HepG2 (cell line): ENCODE measurements around the gene CA7. TPM values are rescaled to one million over a fixed set of nuclear protein-coding genes. Genes with fewer than 3 reads are reported as not detected.

Source experiments
- ATAC-seq: fragments of 200-7000 bp; cut with Tn5 transposase; 3 replicates; pipeline ENCODE4 v1.9.1; 2020; ENCODE audit warnings: mild to moderate bottlenecking, moderate library complexity
- BruUV-seq: library from RNA; stranded (reverse); fragments of 400-500 nt; replicated peaks from 2 replicates; lab custom pipeline; 2021; lab: Mats Ljungman, UMichigan
- CTCF ChIA-PET: fragments of 300-600 bp; formaldehyde crosslinking; extraction: SDS; loops from one replicate; lab custom pipeline; 2021; ENCODE audit warnings: low total read pairs, inconsistent platforms, low intra/inter-chr PET ratio; lab: Yijun Ruan, JAX
- POLR2A ChIA-PET: fragments of 350-600 bp; sonication (Branson Sonifier 250); formaldehyde crosslinking; loops from one replicate; lab custom pipeline; 2020; ENCODE audit warnings: antibody characterized with exemption, inconsistent platforms; lab: Yijun Ruan, JAX
- DNase-seq: peaks from one replicate; pipeline ENCODE4 v3.0.0-alpha.2; 2015; ENCODE audit warnings: low spot score
- FAIRE-seq: peaks from 3 replicates; lab custom pipeline; 2011; peaks lifted over from hg19 to GRCh38; lab: Jason Lieb, UNC
- H2AFZ ChIP-seq: one replicate; pipeline ENCODE4 v1.6.1; 2011; ENCODE audit warnings: low read length, inconsistent platforms
- H3K27ac ChIP-seq: fragments of 300-600 bp; 3 replicates; pipeline ENCODE4 v1.8.0; 2011; ENCODE audit warnings: mixed run types, mild to moderate bottlenecking, mixed read lengths, low read length, inconsistent platforms; ENCODE audit not compliant: insufficient read depth; ENCODE audit errors: extremely low read length
- H3K27me3 ChIP-seq, 2 experiments: fragments of 200-600 bp in 1 of 2; 2 replicates in 1 of 2; 3 replicates in 1 of 2; pipeline versions ENCODE4 v1.6.0 to v1.8.0; 2011; ENCODE audit warnings: low read length in 2 of 2, mild to moderate bottlenecking in 2 of 2, moderate library complexity in 2 of 2, inconsistent platforms in 1 of 2; ENCODE audit not compliant: insufficient read depth in 2 of 2, control insufficient read depth in 1 of 2
- H3K36me3 ChIP-seq, 2 experiments: fragments of 200-600 bp in 1 of 2; replicated peaks in 1 of 2; 2 replicates in 1 of 2; 3 replicates in 1 of 2; pipeline versions ENCODE4 v1.5.1 to v1.8.0; 2011; ENCODE audit warnings: low read length in 2 of 2, inconsistent platforms in 1 of 2; ENCODE audit not compliant: insufficient read depth in 2 of 2, control insufficient read depth in 1 of 2
- H3K4me1 ChIP-seq: 2 replicates; pipeline ENCODE4 v1.5.1; 2012; ENCODE audit warnings: low read length, inconsistent platforms; ENCODE audit not compliant: insufficient read depth
- H3K4me2 ChIP-seq: 2 replicates; pipeline ENCODE4 v1.6.0; 2011; ENCODE audit warnings: low read depth, low read length, inconsistent platforms
- H3K4me3 ChIP-seq, 3 experiments: fragments of 200-600 bp in 1 of 3; sonication (generic), shearing (Covaris generic) in 1 of 3; replicated peaks in 1 of 3; 2 replicates each; pipeline ENCODE4 v1.5.1; 2011 to 2016; ENCODE audit warnings: low read length in 3 of 3, inconsistent platforms in 2 of 3, low read depth in 2 of 3, mild to moderate bottlenecking in 2 of 3, control low read depth in 1 of 3, mixed read lengths in 1 of 3; ENCODE audit not compliant: insufficient read depth in 1 of 3
- H3K79me2 ChIP-seq: one replicate; pipeline ENCODE4 v1.6.1; 2011; ENCODE audit warnings: low read length, inconsistent platforms; ENCODE audit not compliant: insufficient read depth
- H3K9ac ChIP-seq: 2 replicates; pipeline ENCODE4 v1.6.0; 2011; ENCODE audit warnings: mild to moderate bottlenecking, low read depth, low read length, inconsistent platforms; ENCODE audit not compliant: insufficient read depth
- H3K9me3 ChIP-seq: 2 replicates; pipeline ENCODE4 v1.5.1; 2012; ENCODE audit warnings: mild to moderate bottlenecking, low read length
- H4K20me1 ChIP-seq: 2 replicates; pipeline ENCODE4 v1.6.0; 2011; ENCODE audit warnings: inconsistent platforms, mild to moderate bottlenecking, low read length, moderate library complexity; ENCODE audit not compliant: insufficient read depth
- AGO1 ChIP-seq: fragments of 200-400 bp; formaldehyde crosslinking; IDR thresholded peaks from 2 replicates; pipeline ENCODE4 v1.6.1; 2017; ENCODE audit warnings: mild to moderate bottlenecking, low read depth, low read length, moderate library complexity; ENCODE audit not compliant: poor library complexity, severe bottlenecking
- CC2D1A ChIP-seq: sonication (generic); formaldehyde crosslinking; IDR thresholded peaks from 2 replicates; pipeline ENCODE4 v1.8.1; 2023; ENCODE audit warnings: mild to moderate bottlenecking, missing genetic modification reagents
- ETV6 ChIP-seq: sonication (generic); formaldehyde crosslinking; conservative IDR thresholded peaks from 2 replicates; pipeline ENCODE4 v1.4.0; 2020; ENCODE audit warnings: missing genetic modification reagents
- FOXP1 ChIP-seq, 2 experiments: fragments of 450-650 bp in 1 of 2; IDR thresholded peaks; 2 replicates each; pipeline ENCODE4 v1.6.1; 2017 to 2018; ENCODE audit warnings: antibody characterized with exemption in 1 of 2
- HMGXB4 ChIP-seq, 2 experiments: sonication (generic) in 1 of 2; formaldehyde crosslinking in 1 of 2; IDR thresholded peaks; 2 replicates each; pipeline versions ENCODE4 v1.4.0 to v1.6.1; 2018 to 2020; ENCODE audit warnings: missing genetic modification reagents in 2 of 2, borderline replicate concordance in 1 of 2, low read depth in 1 of 2, mild to moderate bottlenecking in 1 of 2, missing biosample characterization in 1 of 2
- HNF4A ChIP-seq: sonication (generic); formaldehyde crosslinking; IDR thresholded peaks from 2 replicates; pipeline ENCODE4 v1.4.0; 2020; ENCODE audit warnings: missing genetic modification reagents
- HNRNPL ChIP-seq: fragments of 200-400 bp; formaldehyde crosslinking; IDR thresholded peaks from 2 replicates; pipeline ENCODE4 v1.6.1; 2017; ENCODE audit warnings: mild to moderate bottlenecking, low read depth, low read length
- HOXA5 ChIP-seq: sonication (generic); formaldehyde crosslinking; IDR thresholded peaks from 2 replicates; pipeline ENCODE4 v1.4.0; 2020; ENCODE audit warnings: missing genetic modification reagents
- NFRKB ChIP-seq: fragments of 450-650 bp; IDR thresholded peaks from 2 replicates; pipeline ENCODE4 v1.6.1; 2017
- RBM39 ChIP-seq: fragments of 200-400 bp; formaldehyde crosslinking; IDR thresholded peaks from one replicate; pipeline ENCODE4 v1.6.1; 2018; ENCODE audit warnings: antibody characterized with exemption, mild to moderate bottlenecking, low read depth, low read length; ENCODE audit not compliant: poor library complexity, severe bottlenecking
- REL ChIP-seq: sonication (generic); formaldehyde crosslinking; conservative IDR thresholded peaks from 2 replicates; pipeline ENCODE4 v1.8.0; 2022; ENCODE audit warnings: mild to moderate bottlenecking, missing genetic modification reagents, moderate library complexity
- TCF12 ChIP-seq, 2 experiments: fragments of 450-650 bp in 1 of 2; sonication (generic) in 1 of 2; formaldehyde crosslinking in 1 of 2; IDR thresholded peaks; 2 replicates each; pipeline versions ENCODE4 v1.6.1 to v1.8.0; 2017 to 2022; ENCODE audit warnings: antibody characterized with exemption in 1 of 2, mild to moderate bottlenecking in 1 of 2, missing genetic modification reagents in 1 of 2, moderate library complexity in 1 of 2
- ZBTB14 ChIP-seq: sonication (generic); formaldehyde crosslinking; IDR thresholded peaks from 2 replicates; pipeline ENCODE4 v1.4.0; 2020; ENCODE audit warnings: missing genetic modification reagents
- ZBTB33 ChIP-seq: sonication (generic); formaldehyde crosslinking; IDR thresholded peaks from 2 replicates; pipeline ENCODE4 v1.4.0; 2020; ENCODE audit warnings: missing genetic modification reagents
- ZNF235 ChIP-seq: sonication (generic); formaldehyde crosslinking; IDR thresholded peaks from 2 replicates; pipeline ENCODE4 v1.8.1; 2023; ENCODE audit warnings: mild to moderate bottlenecking, missing genetic modification reagents, borderline replicate concordance
- ZNF256 ChIP-seq: sonication (generic); formaldehyde crosslinking; conservative IDR thresholded peaks from 2 replicates; pipeline ENCODE4 v1.4.0; 2020; ENCODE audit warnings: missing genetic modification reagents
- ZNF264 ChIP-seq: sonication (generic); formaldehyde crosslinking; IDR thresholded peaks from 2 replicates; pipeline ENCODE4 v1.4.0; 2020; ENCODE audit warnings: missing genetic modification reagents
- ZNF343 ChIP-seq: sonication (generic); formaldehyde crosslinking; IDR thresholded peaks from 2 replicates; pipeline ENCODE4 v1.4.0; 2020; ENCODE audit warnings: mild to moderate bottlenecking, missing genetic modification reagents
- ZNF431 ChIP-seq: sonication (generic); formaldehyde crosslinking; IDR thresholded peaks from 2 replicates; pipeline ENCODE4 v1.9.0; 2022; ENCODE audit warnings: missing genetic modification reagents, low read depth, mild to moderate bottlenecking, borderline replicate concordance
- WGBS: methylation state at CpG from one replicate; pipeline ENCODE4 v1.1.6; 2017; ENCODE audit warnings: low lambda C conversion rate; 5-methylcytosine and 5-hydroxymethylcytosine counted together
- in situ Hi-C: cut with HindIII; loops from 2 replicates; pipeline ENCODE4 v1.10.0; 2017; ENCODE audit warnings: low pct_unique_long_range_greater_than_20kb; ENCODE audit not compliant: extremely low pct_ligation_motif_present
- intact Hi-C: fragments of 100-400 bp; cut with micrococcal nuclease; formaldehyde crosslinking; loops from one replicate; pipeline ENCODE4 v1.10.0; 2022; ENCODE audit not compliant: unreplicated experiment
- polyA plus RNA-seq, 8 experiments: library from polyadenylated mRNA; depleted of rRNA in 3 of 8; stranded (reverse) in 7 of 8; unstranded in 1 of 8; fragments of >200 nt; fragmentation: Illumina TruSeq in 4 of 8; extraction: Trizol in 4 of 8; gene quantifications; 2 replicates each; pipeline versions ENCODE4 v1.2.1 to v1.2.3, GENCODE V29; 2011 to 2016; ENCODE audit warnings: low read depth in 4 of 8, missing spikeins in 1 of 8, mixed read lengths in 1 of 8; ENCODE audit not compliant: insufficient read depth in 1 of 8
- total RNA-seq, 5 experiments: library from RNA; depleted of rRNA; stranded (reverse); fragments of >200 nt; fragmentation: Illumina TruSeq; extraction: Trizol; gene quantifications; 2 replicates each; pipeline ENCODE4 v1.2.3, GENCODE V29; 2016; ENCODE audit warnings: low read depth in 1 of 5

The CA7 gene
- total and polyA plus RNA-seq, 2 of the 13 experiments (the other 11 are each of a cell fraction or from before 2014, with no cell fraction given), result not detected

DNA sequence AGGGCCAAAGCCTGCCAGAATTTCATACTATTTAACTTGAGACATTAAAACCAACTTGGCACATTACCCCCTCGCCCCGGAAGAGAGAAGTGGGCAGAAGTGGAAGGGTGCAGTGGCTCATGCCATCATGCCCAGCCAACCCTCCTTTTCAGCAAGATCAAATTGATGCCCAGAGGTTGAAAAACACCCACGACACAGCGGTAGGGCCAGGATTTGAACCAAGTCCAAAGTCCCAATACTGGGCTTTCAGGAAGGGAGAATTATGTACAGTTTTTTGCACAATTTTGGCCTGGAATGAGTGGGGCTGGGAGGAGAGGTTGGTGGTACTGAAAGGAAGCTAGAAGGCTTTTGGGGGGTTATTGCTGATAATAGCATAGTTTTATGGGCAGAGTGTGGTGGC is 47.1 kb downstream of the CA7 start (continued):
- TF ChIP-seq HNF4A (CRISPR knock-in tag) (peak; percentile 73), ZNF264 (no peak), AGO1 (no peak), ZNF343 (CRISPR knock-in tag) (no peak), CC2D1A (CRISPR knock-in tag) (no peak), ZBTB33 (CRISPR knock-in tag) (0 out of 2 replicates have a peak, but pooled peaks have one; percentile 45), HNRNPL (0 out of 2 replicates have a peak, but pooled peaks have one; percentile 32)

DNA sequence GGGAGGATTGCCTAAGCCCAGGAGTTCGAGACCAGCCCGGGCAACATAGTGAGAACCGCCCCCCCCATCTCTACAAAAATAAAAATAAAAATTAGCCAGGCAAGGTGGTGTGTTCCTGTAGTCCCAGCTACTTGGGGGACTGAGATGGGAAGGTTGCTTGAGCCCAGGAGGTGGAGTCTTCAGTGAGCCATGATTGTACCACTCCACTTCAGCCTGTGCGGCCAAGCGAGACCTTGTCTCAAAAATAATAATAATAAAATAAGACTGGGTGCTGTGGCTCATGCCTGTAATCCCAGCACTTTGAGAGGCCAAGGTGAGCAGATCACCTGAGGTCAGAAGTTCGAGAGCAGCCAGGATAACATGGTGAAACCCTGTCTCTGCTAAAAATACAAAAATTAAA is 47.6 kb downstream of the CA7 start:
- 97% methylated on average over 6 of the region's 6 CpGs for WGBS
- no peaks in the 10 kb centered on the region for H3K9me3 ChIP-seq
- ATAC-seq (no peak), FAIRE-seq (no peak), DNase-seq (no peak)
- ChIA-PET CTCF (no interaction called here), POLR2A (interaction anchor here (1.7 to 4.0 kb wide), 2 partner anchors 12 to 14 kb away, joined by 4 to 15 read pairs; partner anchors contain the start of gene PDP2)
- BruUV-seq, result no TSS peak
- H4K20me1 ChIP-seq, result no peaks in the 10 kb centered on the region
- H3K27ac ChIP-seq, result no peak overlapping the region
- H3K9ac ChIP-seq, result no peak overlapping the region
- no peaks in the 10 kb centered on the region for H3K79me2 ChIP-seq
- peaks cover 3 to 6% of the 10 kb centered on the region in 2 experiments; a peak in 4 of 5 replicates for H3K36me3 ChIP-seq
- peaks cover 37% of the 10 kb centered on the region for H3K4me1 ChIP-seq
- H2AFZ ChIP-seq, result no peak overlapping the region
- intact Hi-C loops, result loop anchor here (10.0 kb wide), 1 partner anchor 263 kb away; the partner anchor contains the start of genes B3GNT9, FBXL8 and TRADD
- peaks cover 0 to 2% of the 10 kb centered on the region in 2 experiments; a peak in 1 of 5 replicates for H3K27me3 ChIP-seq
- no peak overlapping the region for H3K4me2 ChIP-seq
- H3K4me3 ChIP-seq, result no peak overlapping the region
- in situ Hi-C loops, result no loop called here
- TF ChIP-seq HMGXB4 (CRISPR knock-in tag; IDR thresholded peaks at IDR 0.05; ENCODE audit: borderline replicate concordance in 1 of 2, low read depth in 1 of 2), result no peak
- no peak for TF ChIP-seq TCF12 (IDR thresholded peaks at IDR 0.05)
- TF ChIP-seq TCF12 (CRISPR knock-in tag; IDR thresholded peaks at IDR 0.05), result no peak
- no peak for TF ChIP-seq HOXA5 (CRISPR knock-in tag)
- TF ChIP-seq ZNF235 (CRISPR knock-in tag), result no peak
- TF ChIP-seq REL, result no peak
- TF ChIP-seq ETV6, result no peak
- TF ChIP-seq FOXP1 (IDR thresholded peaks at IDR 0.05), result no peak
- no peak for TF ChIP-seq FOXP1 (CRISPR knock-in tag; IDR thresholded peaks at IDR 0.05)
- TF ChIP-seq ZNF431 (CRISPR knock-in tag), result no peak
- no peak for TF ChIP-seq ZNF256 (CRISPR knock-in tag)
- no peak for TF ChIP-seq NFRKB
- TF ChIP-seq ZBTB14 (CRISPR knock-in tag), result no peak
- no peak for TF ChIP-seq RBM39
